DLD1 (cell line): ENCODE data around the gene TMEM129.

Experiments
- in situ Hi-C: cut with HindIII; loops from 2 replicates; pipeline ENCODE4 v1.10.0; 2017; ENCODE audit warnings: low sequenced_read_pairs

TMEM129 gene, protein sequence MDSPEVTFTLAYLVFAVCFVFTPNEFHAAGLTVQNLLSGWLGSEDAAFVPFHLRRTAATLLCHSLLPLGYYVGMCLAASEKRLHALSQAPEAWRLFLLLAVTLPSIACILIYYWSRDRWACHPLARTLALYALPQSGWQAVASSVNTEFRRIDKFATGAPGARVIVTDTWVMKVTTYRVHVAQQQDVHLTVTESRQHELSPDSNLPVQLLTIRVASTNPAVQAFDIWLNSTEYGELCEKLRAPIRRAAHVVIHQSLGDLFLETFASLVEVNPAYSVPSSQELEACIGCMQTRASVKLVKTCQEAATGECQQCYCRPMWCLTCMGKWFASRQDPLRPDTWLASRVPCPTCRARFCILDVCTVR

GRCh38 chr4:1721003-1721665 lies at the start of gene TMEM129, which contains the start of gene TACC3:
TMEM129 (minus strand) TSS chr4:1721323; CDS start chr4:1720837, 486 bp downstream.
TACC3 (plus strand) TSS chr4:1721521; CDS start chr4:1723422, 1,901 bp downstream.
- in situ Hi-C loops, result no loop called here

DNA sequence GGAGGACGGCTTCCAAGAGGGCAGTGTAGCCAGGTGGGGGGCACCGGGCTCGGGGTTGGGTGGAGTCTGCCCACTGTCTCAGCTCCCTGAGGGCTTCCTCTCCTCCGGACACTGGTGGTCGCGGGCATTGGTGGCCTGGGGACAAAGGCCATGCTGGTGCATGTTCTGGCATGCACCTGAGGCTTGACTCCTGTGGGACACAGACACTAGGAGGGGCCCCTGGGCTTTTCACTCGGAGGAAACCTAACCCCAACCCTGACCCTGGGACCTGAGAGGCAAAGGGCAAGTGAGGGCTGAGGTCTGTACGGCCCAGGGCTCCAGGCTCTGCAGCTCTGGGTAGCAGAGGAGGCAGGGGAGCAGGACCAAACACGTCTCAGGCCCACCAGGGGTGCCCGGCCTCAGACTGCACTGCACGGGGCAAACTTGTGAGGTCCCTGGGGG lies 49.7 kb upstream of the TMEM129 start:
- in situ Hi-C loops, result no loop called here

DNA sequence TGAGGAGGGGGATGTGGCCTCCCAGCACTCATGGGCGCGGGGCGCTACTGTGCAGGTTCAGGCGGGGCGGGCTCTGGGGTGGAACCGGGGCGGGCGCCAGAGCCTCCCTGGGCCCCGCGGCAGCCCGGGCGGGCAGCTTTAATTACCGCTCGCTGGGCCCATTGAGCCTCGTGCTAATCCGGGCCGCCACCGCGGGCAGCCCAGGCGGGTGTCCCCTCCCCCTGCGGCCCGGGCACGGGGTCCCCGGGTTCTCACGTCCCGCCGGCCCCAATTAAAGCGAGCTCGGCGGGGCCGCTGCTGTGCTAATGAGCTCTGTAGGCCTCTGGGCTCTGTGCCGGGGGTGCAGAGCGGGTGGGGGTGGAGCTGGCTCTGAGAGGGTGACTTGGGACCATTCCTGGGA lies 49.1 kb upstream of the TMEM129 start:
- in situ Hi-C loops, result no loop called here

DNA sequence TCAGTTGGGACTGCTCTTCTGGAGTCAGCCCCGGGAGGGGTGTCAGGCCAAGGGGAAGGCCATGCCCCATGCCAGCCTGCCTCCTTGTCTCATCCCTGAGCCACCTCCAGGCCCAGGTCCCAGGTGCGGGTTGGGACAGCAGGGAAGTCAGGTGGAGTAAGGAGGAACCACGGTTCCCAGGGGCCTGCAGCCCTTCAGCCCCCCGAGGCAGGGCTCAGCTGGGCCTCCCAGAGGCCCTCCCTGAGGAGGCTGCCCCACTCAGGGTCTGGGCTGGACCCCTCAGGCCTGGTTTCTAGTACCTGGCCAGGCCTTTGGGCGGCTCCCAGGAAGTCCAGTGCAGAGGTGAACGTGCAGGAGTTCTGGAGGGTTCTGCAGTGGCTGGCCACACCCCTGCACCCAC lies 48.6 kb upstream of the TMEM129 start:
- in situ Hi-C loops, result no loop called here

GRCh38 chr4:1768367-1769034 lies 47.4 kb upstream of the TMEM129 start:
- in situ Hi-C loops, result no loop called here

GRCh38 chr4:1767770-1768366 lies 46.7 kb upstream of the TMEM129 start:
- in situ Hi-C loops, result no loop called here

DNA sequence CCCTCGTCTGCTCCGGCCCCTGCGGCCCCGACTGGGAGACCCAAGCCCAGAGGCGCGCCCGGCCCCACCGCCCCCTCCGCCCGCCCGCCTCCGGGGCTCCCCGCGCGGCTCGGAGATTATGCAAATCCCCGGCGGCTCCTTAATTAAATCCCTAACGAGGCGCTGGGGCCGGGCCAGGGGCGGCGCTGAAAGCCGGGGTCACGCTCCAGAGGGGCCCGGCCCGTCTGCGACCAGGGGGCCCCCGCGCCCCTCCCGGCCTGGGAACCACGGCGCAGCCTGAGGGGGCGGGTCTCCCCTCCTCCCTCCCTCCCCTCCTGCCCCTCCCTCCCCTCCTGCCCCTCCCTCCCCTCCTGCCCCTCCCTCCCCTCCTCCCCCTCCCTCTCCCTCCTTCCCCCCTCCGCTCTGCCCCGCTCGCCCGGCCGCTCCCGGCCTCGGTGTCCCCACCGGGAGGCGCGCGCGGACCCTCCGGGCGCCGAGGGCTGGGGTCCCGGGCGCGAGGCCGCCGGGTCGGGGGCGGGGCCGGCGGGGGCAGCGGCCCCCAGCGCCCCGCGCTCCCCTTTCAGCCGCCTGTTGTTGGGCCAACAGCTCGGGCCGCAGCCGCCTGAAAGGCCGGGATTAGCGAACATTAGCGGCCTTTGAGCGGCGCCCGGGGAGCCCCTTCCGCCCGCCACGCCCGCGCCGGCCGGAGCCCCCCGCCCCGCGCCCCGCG lies 46.1 kb upstream of the TMEM129 start:
- in situ Hi-C loops, result no loop called here

GRCh38 chr4:1766106-1767060 lies 45.3 kb upstream of the TMEM129 start:
- in situ Hi-C loops, result no loop called here

DNA sequence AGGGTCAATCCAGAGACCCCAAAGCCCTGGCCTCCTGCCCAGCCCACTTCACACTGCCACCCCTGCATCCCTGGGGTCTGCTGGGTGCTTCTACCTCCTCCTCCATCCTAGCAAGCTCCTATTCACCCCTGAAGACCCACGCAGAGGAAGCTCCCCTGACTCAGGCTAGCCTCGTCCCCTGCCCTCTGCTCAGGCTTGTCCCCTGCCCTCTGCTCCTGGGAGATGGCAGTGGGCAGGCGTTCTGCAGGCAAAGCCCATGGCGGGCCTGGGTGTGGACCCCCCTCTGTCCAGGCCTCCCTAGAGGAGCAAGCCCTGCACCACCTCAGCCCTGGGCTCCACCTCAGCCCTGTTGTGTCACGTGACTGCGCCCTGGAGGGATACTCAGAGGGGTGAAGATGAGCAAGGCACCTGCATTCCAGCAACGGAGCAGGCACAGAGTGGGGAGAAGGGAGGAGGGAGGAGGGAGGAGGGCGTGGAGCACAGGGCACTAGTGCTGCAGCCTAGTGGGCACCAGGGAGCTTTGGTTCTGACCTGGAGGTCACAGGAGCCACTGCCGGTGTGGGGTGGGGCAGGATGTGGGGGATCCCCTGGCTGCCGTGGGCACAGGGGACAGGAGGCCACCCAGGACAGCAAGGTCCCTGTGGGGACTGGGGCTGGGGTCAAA lies 44.4 kb upstream of the TMEM129 start:
- in situ Hi-C loops, result no loop called here

DNA sequence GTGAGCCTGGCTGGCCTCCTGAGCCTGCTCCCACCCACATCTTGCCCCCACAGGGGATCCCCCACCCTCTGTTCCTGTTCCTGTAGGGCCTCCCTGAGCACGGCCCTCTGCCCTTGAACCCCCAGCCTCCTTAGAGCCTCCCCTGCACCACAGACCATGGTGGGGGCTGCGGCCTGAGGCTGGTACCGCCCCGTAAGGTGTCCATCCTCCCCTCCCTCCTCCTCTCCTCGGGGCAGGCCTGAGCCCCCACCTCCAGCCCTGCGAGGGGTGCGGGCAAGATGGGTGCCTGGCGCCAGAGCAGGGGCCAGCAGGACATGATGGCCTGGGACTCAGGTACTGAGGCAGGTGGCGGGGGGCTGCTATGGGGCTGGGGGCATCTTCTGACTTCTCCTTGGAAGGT lies 43.5 kb upstream of the TMEM129 start:
- in situ Hi-C loops, result no loop called here

GRCh38 chr4:1763550-1764080 lies 42.5 kb upstream of the TMEM129 start:
- in situ Hi-C loops, result no loop called here

DNA sequence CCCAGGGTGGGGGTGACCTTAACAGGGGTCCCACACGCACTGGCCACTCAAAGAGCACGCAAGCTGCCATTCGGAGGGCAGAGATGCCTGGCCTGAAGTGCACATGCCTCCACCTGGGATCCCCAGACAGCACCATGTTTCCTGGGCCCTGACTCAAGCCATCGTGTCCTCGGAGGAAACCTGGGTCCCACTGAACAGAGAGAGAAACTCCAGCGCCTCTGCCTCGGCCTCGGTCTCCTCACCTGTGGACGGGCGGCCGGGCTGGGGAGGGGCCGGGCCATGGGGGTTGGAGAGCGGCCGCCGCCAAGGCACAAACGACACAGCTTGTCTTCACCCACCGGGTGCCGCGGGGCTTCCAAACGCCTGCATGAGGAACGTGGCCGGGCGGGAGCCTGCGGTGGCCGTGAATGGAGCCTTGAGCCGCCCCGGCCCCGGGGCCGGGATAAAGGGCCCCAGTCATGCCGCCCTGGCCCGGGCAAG lies 42.0 kb upstream of the TMEM129 start:
- in situ Hi-C loops, result no loop called here

GRCh38 chr4:1762264-1763010 lies 41.3 kb upstream of the TMEM129 start:
- in situ Hi-C loops, result no loop called here

DNA sequence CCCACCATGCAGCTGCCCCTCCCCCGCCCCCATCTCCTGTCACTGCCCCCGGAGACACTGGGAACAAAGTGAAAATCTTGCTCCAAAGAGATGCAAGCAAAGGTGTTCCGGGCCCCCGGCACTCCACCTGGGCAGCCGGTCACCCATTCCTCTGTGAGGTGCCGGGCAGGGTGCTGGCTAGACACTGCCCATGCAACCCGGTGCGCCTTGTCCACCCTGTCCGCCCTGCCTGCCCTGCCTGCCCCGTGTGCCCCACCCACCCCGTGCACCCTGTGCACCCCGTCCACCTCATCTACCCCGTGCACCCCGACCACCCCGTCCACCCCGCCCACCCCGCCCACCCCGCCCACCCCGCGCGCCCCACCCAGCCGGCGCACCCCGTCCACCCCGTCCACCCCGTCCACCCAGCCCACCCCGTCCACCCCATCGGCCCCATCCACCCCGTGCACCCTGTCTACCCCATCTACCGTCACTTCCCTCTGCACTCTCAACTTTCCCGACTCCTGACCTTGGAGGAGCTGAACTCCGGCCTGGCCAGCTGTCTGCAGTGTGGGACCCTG lies 40.1 kb upstream of the TMEM129 start:
- in situ Hi-C loops, result no loop called here

GRCh38 chr4:1760521-1761071 lies 39.5 kb upstream of the TMEM129 start:
- in situ Hi-C loops, result no loop called here

GRCh38 chr4:1759818-1760223 lies 38.7 kb upstream of the TMEM129 start:
- in situ Hi-C loops, result no loop called here

- in situ Hi-C loops, result no loop called here
Observed at GRCh38 chr4:1759170-1759817, 38.2 kb upstream of the TMEM129 start.
